ENCODE results near the gene MARS1. TPM values are rescaled to one million over a fixed set of nuclear protein-coding genes. Genes with fewer than 3 reads are reported as not detected.
"Not testable (repeated sequence)": the region's sequence is repeated elsewhere in the genome, so short reads cannot be mapped to it uniquely, and the experiment has no call there.

MARS1 gene
- total RNA-seq, 1 donor from 2014 or later: 350 TPM

- Mint-ChIP-seq H3K27ac (ENCODE audit: unreplicated experiment) (peak overlapping the region; percentile 74), H3K36me3 (ENCODE audit: low read depth) (peaks cover 62% of the 10 kb centered on the region), H3K4me1 (ENCODE audit: low read depth) (peaks cover 36% of the 10 kb centered on the region), H3K27me3 (ENCODE audit: low read depth) (no peaks in the 10 kb centered on the region), H3K4me3 (ENCODE audit: unreplicated experiment) (no peak overlapping the region), H3K9me3 (ENCODE audit: low read depth) (no peaks in the 10 kb centered on the region)
- DNase-seq (ENCODE audit: low spot score): no peak
- no peak for TF ChIP-seq CTCF (IDR thresholded peaks at IDR 0.05)
Observed at GRCh38 chr12:57515408-57515933, 27.6 kb downstream of the MARS1 start.

DNA sequence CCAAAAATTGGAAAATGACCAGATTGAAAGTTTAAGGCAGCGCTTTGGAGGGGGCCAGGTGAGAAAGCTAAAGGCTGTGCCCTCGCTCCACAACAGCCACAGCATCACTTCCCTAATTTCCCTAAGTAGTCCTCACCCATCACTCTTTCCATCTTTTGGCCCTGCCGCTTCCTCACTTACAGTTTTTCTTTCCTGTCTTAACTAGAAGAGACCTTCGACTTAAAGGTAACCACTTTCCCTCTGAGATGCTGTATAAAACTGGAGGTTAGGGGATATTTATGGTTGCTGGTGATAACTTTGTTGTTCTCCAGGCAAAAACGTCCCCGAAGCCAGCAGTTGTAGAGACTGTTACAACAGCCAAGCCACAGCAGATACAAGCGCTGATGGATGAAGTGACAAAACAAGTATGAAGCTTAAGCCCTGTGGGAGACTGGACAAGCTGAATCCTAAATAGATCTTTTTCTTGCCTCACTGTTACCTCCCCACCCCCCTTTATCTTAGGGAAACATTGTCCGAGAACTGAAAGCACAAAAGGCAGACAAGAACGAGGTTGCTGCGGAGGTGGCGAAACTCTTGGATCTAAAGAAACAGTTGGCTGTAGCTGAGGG lies 28.2 kb downstream of the MARS1 start:
- DNase-seq (ENCODE audit: low spot score): no peak
- H3K27me3 Mint-ChIP-seq (ENCODE audit: low read depth): no peaks in the 10 kb centered on the region
- peak overlapping the region; percentile 47 for H3K27ac Mint-ChIP-seq (ENCODE audit: unreplicated experiment)
- H3K36me3 Mint-ChIP-seq (ENCODE audit: low read depth): peaks cover 62% of the 10 kb centered on the region
- TF ChIP-seq CTCF (IDR thresholded peaks at IDR 0.05): no peak
- no peaks in the 10 kb centered on the region for H3K9me3 Mint-ChIP-seq (ENCODE audit: low read depth)
- no peak overlapping the region for H3K4me3 Mint-ChIP-seq (ENCODE audit: unreplicated experiment)
- peaks cover 39% of the 10 kb centered on the region for H3K4me1 Mint-ChIP-seq (ENCODE audit: low read depth)

DNA sequence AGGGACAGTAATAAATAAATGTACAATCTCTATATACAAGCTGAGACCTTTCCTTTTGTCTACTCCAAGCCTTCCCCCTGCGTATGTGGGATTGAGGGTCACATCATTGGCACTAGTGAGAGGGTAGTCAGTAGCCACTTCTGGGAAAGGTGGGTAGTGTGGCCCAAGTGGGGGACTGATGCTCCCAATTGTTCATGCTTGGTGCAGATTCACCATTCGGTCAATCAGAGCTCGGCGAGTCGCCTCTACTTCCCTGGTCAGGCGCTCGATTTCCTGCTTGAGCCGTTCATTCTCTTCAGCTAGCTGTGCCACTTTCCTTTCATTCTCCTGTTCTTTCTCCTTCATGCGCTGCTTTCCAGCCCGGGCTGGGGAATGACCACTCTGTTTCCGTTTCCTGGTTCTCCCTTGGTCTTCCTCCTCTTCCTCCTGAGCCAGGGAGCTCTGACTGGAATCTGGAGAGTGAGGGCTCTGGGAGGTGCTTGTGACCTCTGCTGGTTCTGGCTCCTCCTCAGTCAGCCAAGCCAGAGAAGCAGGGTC lies 28.8 kb downstream of the MARS1 start:
- Mint-ChIP-seq H3K27me3 (ENCODE audit: low read depth) (no peaks in the 10 kb centered on the region), H3K4me1 (ENCODE audit: low read depth) (peaks cover 45% of the 10 kb centered on the region), H3K27ac (ENCODE audit: unreplicated experiment) (peak overlapping the region; percentile 100), H3K9me3 (ENCODE audit: low read depth) (no peaks in the 10 kb centered on the region), H3K4me3 (ENCODE audit: unreplicated experiment) (peak overlapping the region; percentile 95), H3K36me3 (ENCODE audit: low read depth) (peaks cover 62% of the 10 kb centered on the region)
- DNase-seq (ENCODE audit: low spot score): no peak
- no peak for TF ChIP-seq CTCF (IDR thresholded peaks at IDR 0.05)

DNA sequence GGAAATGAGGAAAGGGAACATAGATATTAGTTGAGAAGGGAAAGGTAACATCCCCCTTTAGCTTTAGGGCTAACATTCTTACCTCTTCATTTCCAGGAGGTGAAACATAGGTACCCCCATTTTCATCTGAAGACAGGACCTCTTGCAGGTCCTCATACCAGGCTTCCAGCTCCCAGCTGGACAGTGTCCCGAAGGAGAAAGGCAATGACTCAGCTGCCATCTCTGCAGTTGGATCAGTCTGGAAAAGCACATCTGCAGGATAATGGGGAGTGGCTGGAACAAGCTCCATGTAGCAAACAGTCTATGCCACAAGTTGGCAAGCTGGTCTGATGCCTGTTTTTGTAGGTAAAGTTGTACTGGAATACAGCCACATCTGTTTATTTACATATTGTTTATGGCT lies 29.3 kb downstream of the MARS1 start:
- Mint-ChIP-seq H3K4me1 (ENCODE audit: low read depth) (peaks cover 50% of the 10 kb centered on the region), H3K9me3 (ENCODE audit: low read depth) (no peaks in the 10 kb centered on the region), H3K4me3 (ENCODE audit: unreplicated experiment) (peak overlapping the region; percentile 95), H3K27me3 (ENCODE audit: low read depth) (no peaks in the 10 kb centered on the region), H3K27ac (ENCODE audit: unreplicated experiment) (peak overlapping the region; percentile 100), H3K36me3 (ENCODE audit: low read depth) (peaks cover 58% of the 10 kb centered on the region)
- no peak for DNase-seq (ENCODE audit: low spot score)
- TF ChIP-seq CTCF (IDR thresholded peaks at IDR 0.05): no peak

- H3K27me3 Mint-ChIP-seq (ENCODE audit: low read depth): not testable (repeated sequence)
Observed at GRCh38 chr12:57517718-57518117, 29.9 kb downstream of the MARS1 start.

More at GRCh38 chr12:57517718-57518117, 29.9 kb downstream of the MARS1 start:
- not testable (repeated sequence) for H3K9me3 Mint-ChIP-seq (ENCODE audit: low read depth); DNase-seq (ENCODE audit: low spot score)
- H3K36me3 Mint-ChIP-seq (ENCODE audit: low read depth): peaks cover 52% of the 10 kb centered on the region
- H3K4me1 Mint-ChIP-seq (ENCODE audit: low read depth): peaks cover 52% of the 10 kb centered on the region
- H3K4me3 Mint-ChIP-seq (ENCODE audit: unreplicated experiment): peak overlapping the region; percentile 95
- peak overlapping the region; percentile 100 for H3K27ac Mint-ChIP-seq (ENCODE audit: unreplicated experiment)

Data from chondrocyte (in vitro differentiated cells).